ENCODE results near the gene WWTR1. TPM values are rescaled to one million over a fixed set of nuclear protein-coding genes. Genes with fewer than 3 reads are reported as not detected.

WWTR1 gene
- total RNA-seq, 1 donor from 2014 or later: 42.1 TPM

DNA sequence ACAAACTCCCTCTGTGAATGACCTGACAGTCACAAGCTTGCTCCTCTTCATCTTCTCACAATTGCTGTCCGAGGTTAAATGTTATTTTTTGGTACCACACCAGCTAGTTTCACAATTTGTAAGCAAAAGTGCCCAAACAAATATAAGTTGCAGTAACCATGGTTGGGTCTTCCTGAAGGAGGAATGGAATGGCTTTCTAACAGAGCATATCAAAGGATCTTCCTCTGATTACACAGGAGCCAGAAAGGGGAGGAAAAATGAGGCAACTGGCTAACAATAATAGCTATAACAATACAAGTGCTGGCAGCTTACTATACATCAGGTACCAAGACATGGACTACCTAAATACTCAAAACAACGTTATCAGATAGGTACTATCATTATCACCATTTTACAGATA, 90.4 kb downstream of the WWTR1 start:
- H3K27me3 ChIP-seq (ENCODE audit: control insufficient read depth, insufficient read depth, low read length): no peaks in the 10 kb centered on the region
- peaks cover 1% of the 10 kb centered on the region for H3K36me3 ChIP-seq (ENCODE audit: control insufficient read depth, insufficient read depth, low read length)
- DNase-seq (ENCODE audit: low read depth): no peak
- H3K4me3 ChIP-seq (ENCODE audit: low read depth, low read length): no peak overlapping the region
- TF ChIP-seq, protein P1, sequence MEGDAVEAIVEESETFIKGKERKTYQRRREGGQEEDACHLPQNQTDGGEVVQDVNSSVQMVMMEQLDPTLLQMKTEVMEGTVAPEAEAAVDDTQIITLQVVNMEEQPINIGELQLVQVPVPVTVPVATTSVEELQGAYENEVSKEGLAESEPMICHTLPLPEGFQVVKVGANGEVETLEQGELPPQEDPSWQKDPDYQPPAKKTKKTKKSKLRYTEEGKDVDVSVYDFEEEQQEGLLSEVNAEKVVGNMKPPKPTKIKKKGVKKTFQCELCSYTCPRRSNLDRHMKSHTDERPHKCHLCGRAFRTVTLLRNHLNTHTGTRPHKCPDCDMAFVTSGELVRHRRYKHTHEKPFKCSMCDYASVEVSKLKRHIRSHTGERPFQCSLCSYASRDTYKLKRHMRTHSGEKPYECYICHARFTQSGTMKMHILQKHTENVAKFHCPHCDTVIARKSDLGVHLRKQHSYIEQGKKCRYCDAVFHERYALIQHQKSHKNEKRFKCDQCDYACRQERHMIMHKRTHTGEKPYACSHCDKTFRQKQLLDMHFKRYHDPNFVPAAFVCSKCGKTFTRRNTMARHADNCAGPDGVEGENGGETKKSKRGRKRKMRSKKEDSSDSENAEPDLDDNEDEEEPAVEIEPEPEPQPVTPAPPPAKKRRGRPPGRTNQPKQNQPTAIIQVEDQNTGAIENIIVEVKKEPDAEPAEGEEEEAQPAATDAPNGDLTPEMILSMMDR (IDR thresholded peaks at IDR 0.05; ENCODE audit: insufficient read depth, low read length, poor library complexity, severe bottlenecking): no peak

DNA sequence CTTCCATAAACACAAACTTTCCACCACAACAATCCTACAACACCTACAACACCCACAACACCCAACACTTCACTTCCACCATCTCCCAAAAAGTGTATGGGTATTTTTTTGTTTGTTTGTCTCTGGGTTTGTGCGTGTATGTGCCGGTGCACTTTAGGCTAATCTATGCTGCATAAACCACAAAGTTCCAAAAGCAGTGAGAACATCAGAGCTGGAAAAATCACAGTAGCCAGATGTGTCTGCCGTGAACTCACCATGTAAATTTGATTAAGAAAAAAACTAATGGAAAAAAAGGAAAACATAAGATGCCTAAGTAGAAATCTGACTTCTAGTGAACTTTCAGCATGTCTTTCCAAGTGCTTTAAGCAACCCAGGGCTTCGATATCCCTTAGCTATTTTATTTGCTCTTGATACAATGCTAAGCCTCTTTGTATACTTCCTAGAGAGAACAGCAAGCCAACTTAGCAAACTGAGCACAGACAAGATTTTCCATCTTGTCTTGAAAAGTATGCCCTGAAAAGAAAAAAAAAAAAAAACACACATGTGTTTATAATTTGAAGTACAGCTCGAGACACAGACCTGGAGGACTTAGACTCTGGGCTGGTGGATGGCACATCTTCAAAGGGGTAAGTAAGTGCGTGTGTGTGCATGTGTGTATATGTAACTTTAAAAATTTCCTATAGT, 91.4 kb downstream of the WWTR1 start:
- no peak for DNase-seq (ENCODE audit: low read depth)
- Histone ChIP-seq H3K27me3 (ENCODE audit: control insufficient read depth, insufficient read depth, low read length) (no peaks in the 10 kb centered on the region), H3K36me3 (ENCODE audit: control insufficient read depth, insufficient read depth, low read length) (peaks cover 1% of the 10 kb centered on the region), H3K4me3 (ENCODE audit: low read depth, low read length) (no peak overlapping the region)
- TF ChIP-seq, protein P1 (IDR thresholded peaks at IDR 0.05; ENCODE audit: insufficient read depth, low read length, poor library complexity, severe bottlenecking): no peak

GRCh38 chr3:149564079-149564478, 93.7 kb downstream of the WWTR1 start:
- TF ChIP-seq, protein P1 (IDR thresholded peaks at IDR 0.05; ENCODE audit: insufficient read depth, low read length, poor library complexity, severe bottlenecking): no peak
- DNase-seq (ENCODE audit: low read depth): no peak
- no peak overlapping the region for H3K4me3 ChIP-seq (ENCODE audit: low read depth, low read length)
- no peaks in the 10 kb centered on the region for H3K27me3 ChIP-seq (ENCODE audit: control insufficient read depth, insufficient read depth, low read length)
- H3K36me3 ChIP-seq (ENCODE audit: control insufficient read depth, insufficient read depth, low read length): no peaks in the 10 kb centered on the region

DNA sequence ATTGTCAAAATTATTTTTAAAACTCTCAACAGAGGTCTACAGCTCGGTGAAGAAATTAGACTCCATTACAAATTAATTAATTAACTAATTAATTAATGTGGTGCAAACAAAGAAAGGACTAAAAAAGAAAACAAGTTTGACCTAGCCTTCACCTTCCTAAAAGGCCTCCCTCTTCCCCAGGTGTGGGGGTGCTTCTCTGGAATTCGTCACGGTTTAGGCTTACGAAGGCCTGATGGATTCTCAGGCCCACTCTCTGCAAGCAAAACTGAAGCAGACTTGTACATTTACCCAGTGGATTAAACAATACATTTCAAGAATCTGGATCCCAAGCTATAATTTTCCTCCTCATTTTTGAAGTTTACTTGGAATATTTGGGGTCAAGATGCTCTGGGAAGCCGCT, 94.7 kb downstream of the WWTR1 start:
- no peaks in the 10 kb centered on the region for H3K36me3 ChIP-seq (ENCODE audit: control insufficient read depth, insufficient read depth, low read length)
- no peak overlapping the region for H3K4me3 ChIP-seq (ENCODE audit: low read depth, low read length)
- no peak for DNase-seq (ENCODE audit: low read depth)
- TF ChIP-seq, protein P1 (IDR thresholded peaks at IDR 0.05; ENCODE audit: insufficient read depth, low read length, poor library complexity, severe bottlenecking): no peak
- no peaks in the 10 kb centered on the region for H3K27me3 ChIP-seq (ENCODE audit: control insufficient read depth, insufficient read depth, low read length)

DNA sequence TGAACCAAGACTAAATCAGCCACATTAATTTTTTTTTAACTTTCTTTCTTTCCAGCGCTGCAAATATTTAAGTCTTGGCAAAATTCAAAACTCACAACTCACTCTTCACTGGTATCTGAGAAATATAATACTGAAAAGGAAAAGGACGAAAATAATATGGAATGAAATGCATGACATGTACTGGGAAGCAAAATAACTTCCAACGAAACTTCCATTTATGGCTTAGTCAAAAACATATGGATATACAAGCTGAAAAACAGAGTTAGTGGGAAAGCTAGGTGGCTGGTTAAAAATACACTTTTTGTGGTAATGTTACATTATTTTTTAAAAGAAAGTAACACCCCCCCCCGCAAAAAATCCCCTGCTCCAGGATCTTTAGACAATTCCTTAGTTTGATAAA, 97.2 kb downstream of the WWTR1 start:
- H3K36me3 ChIP-seq (ENCODE audit: control insufficient read depth, insufficient read depth, low read length): no peaks in the 10 kb centered on the region
- no peak for DNase-seq (ENCODE audit: low read depth)
- TF ChIP-seq, protein P1 (IDR thresholded peaks at IDR 0.05; ENCODE audit: insufficient read depth, low read length, poor library complexity, severe bottlenecking): no peak
- no peak overlapping the region for H3K4me3 ChIP-seq (ENCODE audit: low read depth, low read length)
- no peaks in the 10 kb centered on the region for H3K27me3 ChIP-seq (ENCODE audit: control insufficient read depth, insufficient read depth, low read length)

DNA sequence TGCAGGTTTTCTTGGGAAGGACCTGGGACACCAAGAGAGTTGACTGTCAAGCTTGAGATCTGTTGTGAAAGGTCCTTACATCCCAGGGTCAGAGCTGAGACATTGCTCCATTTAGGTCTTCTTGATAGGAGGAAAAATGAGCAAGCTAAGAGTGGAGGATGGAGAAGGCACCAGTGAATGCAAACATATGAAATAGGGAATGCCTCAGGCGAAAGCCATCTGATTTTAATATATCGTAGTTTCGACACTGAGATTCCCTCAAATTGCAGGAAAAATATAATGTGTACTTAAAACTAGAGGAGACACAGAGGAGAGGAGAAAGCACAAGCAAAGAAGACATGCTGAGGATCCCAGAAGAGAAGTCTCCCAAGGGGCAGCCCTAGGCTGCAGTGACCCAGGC, 97.8 kb downstream of the WWTR1 start:
- TF ChIP-seq, protein P1 (IDR thresholded peaks at IDR 0.05; ENCODE audit: insufficient read depth, low read length, poor library complexity, severe bottlenecking): no peak

More for the DNA sequence above, 97.8 kb downstream of the WWTR1 start:
- Histone ChIP-seq H3K36me3 (ENCODE audit: control insufficient read depth, insufficient read depth, low read length) (no peaks in the 10 kb centered on the region), H3K4me3 (ENCODE audit: low read depth, low read length) (no peak overlapping the region), H3K27me3 (ENCODE audit: control insufficient read depth, insufficient read depth, low read length) (no peaks in the 10 kb centered on the region)
- no peak for DNase-seq (ENCODE audit: low read depth)
